ENCODE measurements around the gene TSHR.
"Not testable (repeated sequence)": the region's sequence is repeated elsewhere in the genome, so short reads cannot be mapped to it uniquely, and the experiment has no call there.

TSHR gene

DNA sequence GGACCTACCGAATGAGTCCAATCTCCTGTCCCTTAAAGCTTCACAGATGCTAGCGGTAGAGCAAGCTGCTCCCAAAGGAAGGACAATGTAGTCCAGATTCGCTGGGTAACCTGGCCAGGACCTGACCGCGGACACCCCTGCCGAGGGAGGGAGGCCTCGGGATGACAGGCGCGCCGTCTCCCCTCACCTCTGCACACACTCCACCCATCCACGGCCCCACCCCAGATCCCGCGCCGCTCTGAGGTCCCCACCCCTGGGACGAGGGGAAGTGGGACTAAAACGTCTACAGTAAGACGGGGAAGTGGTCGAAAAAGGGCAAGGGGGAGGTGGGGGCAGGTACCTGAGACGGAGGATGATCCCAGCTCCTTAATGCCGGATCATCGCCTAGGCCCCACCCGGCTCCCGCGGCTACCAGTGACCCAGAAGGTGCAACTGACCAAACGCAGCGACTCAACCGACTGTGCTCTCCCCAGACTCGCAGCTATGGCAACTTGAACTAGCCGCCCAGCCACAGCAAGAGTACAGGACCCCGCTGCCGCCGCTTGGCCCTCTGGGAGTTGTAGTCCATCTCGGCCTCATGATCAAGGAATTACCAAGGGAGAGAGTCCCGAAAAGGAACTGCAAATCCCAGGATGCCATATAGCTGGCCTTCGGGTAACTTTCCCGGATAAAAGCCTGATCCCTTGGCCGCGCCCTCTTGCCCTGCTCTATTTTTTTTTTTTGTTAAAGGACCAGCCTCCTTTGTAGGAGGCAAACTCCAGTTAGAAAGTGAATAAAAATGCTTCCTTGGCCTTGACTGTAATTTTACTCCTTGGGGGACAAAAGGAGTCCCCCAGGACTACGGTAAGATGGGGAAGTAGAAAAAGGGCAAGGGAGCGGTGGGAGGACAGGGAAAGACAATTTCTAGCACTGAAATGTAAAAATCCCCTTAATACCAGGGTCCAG is 13.9 kb upstream of the TSHR start, which contains the start of gene CEP128:
Gene CEP128 (minus strand): TSS at position 498 of the 945 bp plus-strand sequence.
- peak; percentile 95 to 96 for DNase-seq
- peak; percentile 52 for TF ChIP-seq POLR2A (IDR thresholded peaks at IDR 0.05; ENCODE audit: low read length)
- no peak for TF ChIP-seq GATA1 (IDR thresholded peaks at IDR 0.05; ENCODE audit: low read depth, low read length)

DNA sequence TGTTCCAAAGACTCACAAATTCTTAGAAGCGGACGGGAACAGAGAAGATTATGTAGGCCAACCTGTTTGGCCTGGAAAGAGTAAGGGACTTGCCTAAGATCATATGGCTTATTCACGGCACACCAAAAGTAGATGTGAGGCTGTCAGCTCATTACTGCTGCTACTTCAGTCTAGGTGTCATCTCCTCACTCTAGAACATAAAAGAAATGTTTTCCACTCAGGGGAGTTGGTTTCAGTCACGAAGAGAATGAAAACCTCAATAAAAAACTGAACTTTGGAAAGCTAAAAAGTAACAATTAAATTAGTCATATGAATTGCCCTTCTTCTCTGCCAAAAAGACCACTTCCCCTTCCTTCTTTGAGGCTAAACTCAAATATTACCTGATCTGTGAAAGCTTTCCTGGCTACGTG is 13.2 kb upstream of the TSHR start:
- DNase-seq, result peak; percentile 58 to 65
- TF ChIP-seq POLR2A (IDR thresholded peaks at IDR 0.05; ENCODE audit: low read length) (no peak), GATA1 (IDR thresholded peaks at IDR 0.05; ENCODE audit: low read depth, low read length) (no peak)

DNA sequence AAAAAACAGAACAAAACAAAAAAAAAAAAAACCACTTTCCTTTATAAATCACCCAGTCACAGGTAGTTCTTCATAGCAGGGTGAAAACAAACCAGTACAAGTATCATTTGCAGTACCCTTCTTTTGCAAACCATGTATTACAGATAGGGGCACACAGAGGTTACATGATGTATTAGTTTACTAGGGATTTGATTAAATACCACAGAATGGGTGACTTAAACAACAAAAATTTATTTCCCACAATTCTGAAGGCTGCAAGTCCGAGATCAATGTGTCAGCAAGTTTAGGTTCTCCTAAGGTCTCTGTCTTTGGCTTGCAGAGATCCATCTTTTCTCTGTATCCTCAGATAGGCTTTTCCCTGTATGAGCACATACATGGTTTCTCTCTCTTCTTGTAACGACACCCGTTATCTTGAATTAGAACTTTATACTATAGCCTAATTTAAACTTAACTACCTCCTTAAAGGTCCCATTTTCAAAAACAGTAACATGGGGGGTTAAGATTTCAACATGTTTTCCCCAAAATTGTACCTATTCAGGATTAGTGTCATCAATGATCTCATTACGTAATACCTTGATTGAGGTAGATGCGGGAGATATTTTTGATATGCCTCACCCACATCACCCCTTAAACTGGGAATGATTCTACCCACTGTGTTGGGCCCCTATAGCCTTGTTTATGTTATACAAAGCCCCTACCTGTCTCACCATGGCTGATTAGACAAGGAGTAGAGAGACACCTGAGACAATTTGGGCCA is 10.4 kb upstream of the TSHR start:
- no peak for DNase-seq

DNA sequence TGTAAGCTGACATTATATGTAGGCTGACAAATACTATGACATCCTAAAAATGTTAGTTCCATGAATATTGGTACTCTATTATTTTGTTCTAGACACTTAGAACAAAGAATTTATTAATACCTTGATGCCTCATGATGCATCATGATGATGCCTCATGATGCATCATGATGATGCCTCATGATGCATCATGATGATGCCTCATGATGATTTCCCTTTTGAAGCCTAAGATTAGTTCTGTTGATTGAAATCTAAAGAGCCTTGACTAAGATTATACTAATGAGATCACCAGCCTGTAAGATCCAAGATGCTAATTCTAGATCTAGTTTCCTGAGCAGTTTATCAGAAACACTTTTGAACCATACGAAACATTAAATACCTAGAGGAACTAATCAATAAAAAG is 9.2 kb upstream of the TSHR start:
- DNase-seq, result no peak
- TF ChIP-seq POLR2A (IDR thresholded peaks at IDR 0.05; ENCODE audit: low read length), result no peak
- TF ChIP-seq GATA1 (IDR thresholded peaks at IDR 0.05; ENCODE audit: low read depth, low read length), result no peak

More for the DNA sequence above, 10.4 kb upstream of the TSHR start:
- no peak for TF ChIP-seq POLR2A (IDR thresholded peaks at IDR 0.05; ENCODE audit: low read length)
- no peak for TF ChIP-seq GATA1 (IDR thresholded peaks at IDR 0.05; ENCODE audit: low read depth, low read length)

DNA sequence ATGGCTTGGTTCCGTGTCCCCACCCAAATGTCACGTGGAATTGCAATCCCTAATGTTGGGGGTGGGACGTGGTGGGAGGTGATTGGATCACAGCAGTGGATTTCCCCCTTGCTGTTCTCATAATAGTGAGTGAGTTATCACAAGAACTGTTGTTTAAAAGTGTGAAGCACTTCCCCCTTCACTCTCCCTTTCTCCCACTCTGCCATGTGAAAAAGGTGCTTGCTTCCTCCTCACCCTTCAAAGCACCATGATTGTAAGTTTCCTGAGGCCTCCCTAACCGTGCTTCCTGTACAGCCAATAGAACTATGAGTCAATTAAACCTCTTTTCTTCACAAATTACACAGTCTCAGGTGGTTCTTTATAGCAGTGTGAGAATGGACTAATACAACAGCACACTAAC is 8.6 kb upstream of the TSHR start:
- TF ChIP-seq GATA1 (IDR thresholded peaks at IDR 0.05; ENCODE audit: low read depth, low read length) (no peak), POLR2A (IDR thresholded peaks at IDR 0.05; ENCODE audit: low read length) (no peak)
- DNase-seq, result no peak

DNA sequence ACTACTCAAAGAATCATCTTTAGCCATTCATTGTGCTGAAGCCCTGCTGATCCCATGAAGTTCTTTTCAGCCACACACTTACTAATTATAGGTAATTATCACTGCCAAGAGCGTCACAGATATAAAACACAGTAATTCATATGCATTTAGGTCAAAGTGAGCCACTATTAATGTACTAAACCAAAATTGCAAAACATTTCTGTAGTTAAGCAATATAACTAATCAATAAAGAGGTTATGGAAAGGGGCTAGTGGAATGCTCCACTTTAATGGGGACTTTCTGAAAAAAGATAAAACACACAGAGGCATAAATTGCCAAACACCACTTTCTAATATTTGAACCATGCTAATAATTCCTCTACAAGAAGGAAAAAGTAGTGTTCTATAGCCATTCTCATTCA is 7.1 kb upstream of the TSHR start:
- TF ChIP-seq GATA1 (IDR thresholded peaks at IDR 0.05; ENCODE audit: low read depth, low read length) (no peak), POLR2A (IDR thresholded peaks at IDR 0.05; ENCODE audit: low read length) (no peak)
- DNase-seq, result no peak

DNA sequence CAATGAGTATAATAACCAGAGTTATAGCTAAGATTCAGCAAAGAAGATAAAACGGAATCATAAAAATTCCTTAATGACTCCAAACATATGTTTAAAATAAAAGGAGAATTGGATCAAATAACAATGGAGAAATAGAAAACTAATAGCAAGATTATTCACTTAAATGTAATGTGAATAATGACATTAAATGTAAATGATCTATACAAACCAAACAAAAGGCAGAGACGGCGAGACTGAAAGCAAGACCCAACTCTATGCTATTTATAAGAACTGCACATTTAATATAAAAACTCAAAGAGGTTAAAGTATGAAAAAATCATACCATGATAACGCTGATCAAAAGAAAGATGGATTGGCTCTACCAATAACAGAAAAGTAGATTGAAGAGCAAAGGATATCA is 3.9 kb upstream of the TSHR start:
- no peak for TF ChIP-seq POLR2A (IDR thresholded peaks at IDR 0.05; ENCODE audit: low read length)
- TF ChIP-seq GATA1 (IDR thresholded peaks at IDR 0.05; ENCODE audit: low read depth, low read length), result no peak
- DNase-seq, result no peak

DNA sequence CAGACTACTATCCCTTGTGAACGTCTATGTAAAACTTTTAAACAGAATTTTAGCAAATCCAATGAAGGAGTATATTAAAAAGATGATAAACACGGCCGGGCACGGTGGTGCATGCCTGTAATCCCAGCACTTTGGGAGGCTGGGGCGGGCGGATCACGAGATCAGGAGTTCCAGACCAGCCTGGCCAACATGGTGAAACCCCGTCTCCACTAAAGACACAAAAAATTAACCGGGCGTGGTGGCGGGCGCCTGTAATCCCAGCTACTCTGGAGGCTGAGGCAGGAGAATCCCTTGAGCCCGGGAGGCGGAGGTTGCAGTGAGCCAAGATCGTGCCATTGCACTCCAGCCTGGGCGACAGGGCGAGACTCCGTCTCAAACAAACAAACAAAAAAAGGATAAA is 2.2 kb upstream of the TSHR start:
- DNase-seq, result not testable (repeated sequence)

DNA sequence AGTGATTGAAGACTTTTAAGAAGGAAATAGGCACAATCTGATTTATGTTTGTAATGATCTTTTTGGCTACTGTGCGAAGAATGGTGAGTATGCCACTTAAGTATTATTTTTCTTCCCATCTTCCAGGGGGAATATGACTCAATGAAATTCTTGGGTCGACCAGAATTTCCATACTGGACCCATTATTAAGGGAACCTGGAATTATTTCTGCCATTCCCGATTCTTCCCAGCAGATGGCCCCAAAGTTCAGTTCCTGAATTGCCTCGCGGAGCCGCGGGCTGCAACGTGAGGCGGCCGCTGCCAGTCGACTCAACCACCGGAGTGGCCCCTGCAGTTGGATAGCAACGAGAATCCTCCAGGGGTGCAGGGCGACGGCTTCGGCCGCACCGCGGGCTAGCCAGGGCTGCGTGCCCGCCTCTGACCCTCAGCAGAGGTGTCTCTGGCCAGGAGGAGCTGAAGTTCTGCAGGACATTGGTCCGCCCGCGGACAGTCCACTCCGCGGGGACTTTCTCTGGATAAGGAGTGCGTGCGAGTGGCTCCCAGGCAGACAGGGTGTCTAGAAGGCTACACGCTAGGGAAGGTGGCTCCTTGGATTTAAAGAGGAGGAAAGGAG is 628 bp upstream of the TSHR start:
- peak; percentile 78 to 88 for DNase-seq
- TF ChIP-seq POLR2A (IDR thresholded peaks at IDR 0.05; ENCODE audit: low read length), result no peak
- no peak for TF ChIP-seq GATA1 (IDR thresholded peaks at IDR 0.05; ENCODE audit: low read depth, low read length)

DNA sequence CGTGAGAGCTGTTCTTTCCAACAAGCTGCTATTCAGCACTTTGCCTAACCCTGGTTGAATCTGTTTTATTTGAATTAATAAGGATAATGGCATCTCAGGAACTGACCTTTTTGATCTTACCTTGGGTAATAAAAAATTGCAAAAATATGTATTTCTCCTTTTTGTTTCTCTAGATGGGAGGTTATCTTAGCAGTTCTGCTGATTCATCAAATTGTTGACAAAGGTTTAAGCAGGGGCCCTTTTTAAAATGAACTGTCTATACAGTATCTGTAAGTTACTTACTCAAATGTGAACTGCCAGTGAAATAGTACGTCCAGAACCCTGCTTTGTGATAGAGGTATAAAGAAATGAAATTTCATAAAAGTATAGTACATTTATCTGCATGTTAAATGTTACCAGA is 681 bp downstream of the TSHR start:
- TF ChIP-seq GATA1 (IDR thresholded peaks at IDR 0.05; ENCODE audit: low read depth, low read length) (no peak), POLR2A (IDR thresholded peaks at IDR 0.05; ENCODE audit: low read length) (no peak)
- DNase-seq, result no peak

DNA sequence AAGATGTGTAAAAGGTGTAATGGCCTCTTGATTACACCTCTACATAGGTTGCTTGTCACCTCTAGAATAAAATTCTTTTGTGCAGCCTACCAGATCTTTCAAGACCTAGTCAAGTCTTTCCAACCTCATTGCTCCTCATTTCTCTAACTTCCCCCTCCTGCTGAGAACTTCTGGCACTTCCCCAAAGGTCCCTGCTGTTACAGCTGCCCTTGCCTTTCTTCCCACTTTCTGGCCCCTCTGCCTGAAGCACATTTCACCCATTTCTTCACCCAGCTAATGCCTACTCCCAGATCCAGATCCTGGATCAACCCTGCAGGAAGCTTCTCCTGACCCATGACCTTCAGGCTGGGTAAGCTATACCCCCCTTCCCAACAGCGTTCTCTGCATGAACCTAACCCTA is 1.5 kb downstream of the TSHR start:
- no peak for TF ChIP-seq POLR2A (IDR thresholded peaks at IDR 0.05; ENCODE audit: low read length)
- no peak for TF ChIP-seq GATA1 (IDR thresholded peaks at IDR 0.05; ENCODE audit: low read depth, low read length)
- no peak for DNase-seq

DNA sequence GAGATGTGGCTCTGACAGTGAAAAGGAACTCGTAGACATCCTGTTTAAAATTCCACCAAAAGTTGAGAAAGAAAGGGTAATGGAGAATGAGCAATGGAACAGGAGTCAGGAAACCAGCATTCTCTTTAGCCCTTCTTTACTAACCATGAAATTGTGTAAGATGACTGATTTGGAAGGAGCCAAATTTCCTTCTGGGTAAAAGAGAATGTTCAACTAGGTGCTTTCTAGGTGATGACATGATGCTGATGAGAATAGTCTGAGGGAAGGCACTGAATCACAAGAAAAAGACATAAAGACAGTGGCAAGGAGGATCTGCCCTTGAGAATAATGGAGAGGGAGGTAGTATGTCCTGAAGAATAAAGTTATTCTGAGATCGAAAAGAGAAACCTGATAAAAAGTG is 2.2 kb downstream of the TSHR start:
- DNase-seq, result no peak
- TF ChIP-seq POLR2A (IDR thresholded peaks at IDR 0.05; ENCODE audit: low read length), result no peak
- TF ChIP-seq GATA1 (IDR thresholded peaks at IDR 0.05; ENCODE audit: low read depth, low read length), result no peak

DNA sequence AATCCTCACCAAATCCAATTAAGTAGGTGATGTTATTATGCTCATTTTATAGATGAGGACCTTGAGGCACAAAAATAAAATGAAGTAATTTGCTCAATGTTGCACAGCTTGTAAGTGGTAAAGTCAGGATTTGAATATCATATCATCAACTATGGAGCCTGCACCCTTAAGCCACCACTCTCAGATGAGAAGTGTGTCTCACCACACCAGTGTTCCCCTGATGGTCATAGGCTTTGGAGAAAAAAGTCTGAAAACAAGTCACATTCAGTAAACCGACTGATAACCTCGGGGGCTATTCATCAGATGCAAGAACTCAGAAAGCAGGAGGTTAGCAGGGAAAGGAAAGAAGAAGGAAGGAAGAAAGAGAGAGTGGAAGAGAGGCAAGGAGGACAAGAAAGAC is 2.8 kb downstream of the TSHR start:
- no peak for DNase-seq
- no peak for TF ChIP-seq POLR2A (IDR thresholded peaks at IDR 0.05; ENCODE audit: low read length)
- TF ChIP-seq GATA1 (IDR thresholded peaks at IDR 0.05; ENCODE audit: low read depth, low read length), result no peak

DNA sequence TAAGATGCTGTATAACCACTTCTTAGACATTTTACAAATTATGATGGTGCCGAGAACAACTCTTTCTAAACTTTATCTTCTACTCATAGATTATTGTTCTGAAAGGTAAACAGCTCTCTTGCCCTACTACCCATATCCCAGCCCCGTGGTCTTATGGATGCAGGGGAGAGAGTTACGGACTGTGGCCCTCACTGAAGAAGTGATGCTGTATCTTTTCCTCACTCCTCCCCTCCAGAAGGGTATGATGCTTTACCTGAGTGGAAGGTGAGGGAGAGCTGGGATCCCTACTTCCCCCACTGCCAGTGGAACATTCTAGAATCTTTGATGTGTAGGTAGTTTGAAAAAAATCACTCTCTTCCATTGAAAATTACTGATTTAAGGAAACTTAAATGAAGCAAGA is 3.5 kb downstream of the TSHR start:
- TF ChIP-seq GATA1 (IDR thresholded peaks at IDR 0.05; ENCODE audit: low read depth, low read length) (no peak), POLR2A (IDR thresholded peaks at IDR 0.05; ENCODE audit: low read length) (no peak)
- DNase-seq, result no peak
